Stimulated activated CD8-positive, alpha-beta memory T cell treated with anti-CD3 and anti-CD28 coated beads, Interleukin-7, amount 100 ng/mL, for 1 hour (primary cell): ENCODE data around the gene POLR3A.

Experiments used
- DNase-seq, 2 donors: peaks; one replicate each; pipeline ENCODE4 v3.0.0-alpha.2; 2020; ENCODE audit warnings: low read depth in 2 of 2

POLR3A gene

GRCh38 chr10:78046711-78047269 is 17.5 kb upstream of the POLR3A start:
- no peak for DNase-seq

- no peak for DNase-seq
Measured at GRCh38 chr10:78045856-78046255, 16.5 kb upstream of the POLR3A start.

- DNase-seq, result no peak
Measured at GRCh38 chr10:78045237-78045636, 15.9 kb upstream of the POLR3A start.

- no peak for DNase-seq
Measured at GRCh38 chr10:78044699-78045098, 15.4 kb upstream of the POLR3A start.

GRCh38 chr10:78044179-78044578 is 14.9 kb upstream of the POLR3A start:
- no peak for DNase-seq

GRCh38 chr10:78042752-78043104 is 13.4 kb upstream of the POLR3A start:
- DNase-seq, result no peak

GRCh38 chr10:78042058-78042751 is 12.9 kb upstream of the POLR3A start:
- DNase-seq, result no peak

- DNase-seq, result no peak
Measured at GRCh38 chr10:78041170-78042057, 12.1 kb upstream of the POLR3A start.

GRCh38 chr10:78039743-78040142 is 10.4 kb upstream of the POLR3A start:
- no peak for DNase-seq

- no peak for DNase-seq
Measured at GRCh38 chr10:78038791-78039547, 9.7 kb upstream of the POLR3A start.

- no peak for DNase-seq
Measured at GRCh38 chr10:78038105-78038504, 8.8 kb upstream of the POLR3A start.

GRCh38 chr10:78035933-78036583 is 6.7 kb upstream of the POLR3A start:
- DNase-seq, result no peak

GRCh38 chr10:78035437-78035836 is 6.1 kb upstream of the POLR3A start:
- DNase-seq, result no peak

GRCh38 chr10:78035025-78035424 is 5.7 kb upstream of the POLR3A start:
- no peak for DNase-seq

- peak; percentile 85 for DNase-seq
Measured at GRCh38 chr10:78033637-78034470, 4.5 kb upstream of the POLR3A start, which contains the start of gene RPS24. Gene RPS24 (plus strand): TSS chr10:78033863. CDS start chr10:78033902, 39 bp downstream.

GRCh38 chr10:78033387-78033636 is 4.0 kb upstream of the POLR3A start:
- DNase-seq, result no peak

GRCh38 chr10:78028438-78029268 is 662 bp downstream of the POLR3A start:
- DNase-seq, result peak in 1 of 2 donors; percentile 2

- no peak for DNase-seq
Measured at GRCh38 chr10:78025685-78026364, 3.5 kb downstream of the POLR3A start.

GRCh38 chr10:78023741-78024140 is 5.6 kb downstream of the POLR3A start:
- DNase-seq, result no peak
